Keratinocyte (primary cell): ENCODE measurements around the gene SLF2. TPM values are rescaled to one million over a fixed set of nuclear protein-coding genes. Genes with fewer than 3 reads are reported as not detected.

ENCODE experiments used
- DNase-seq: peaks from one replicate; pipeline ENCODE4 v3.0.0-alpha.2; 2011; ENCODE audit warnings: low read depth, missing footprints, low spot score
- FAIRE-seq: peaks from 2 replicates; lab custom pipeline; 2011; peaks lifted over from hg19 to GRCh38; lab: Jason Lieb, UNC
- H2AFZ ChIP-seq: 2 replicates; pipeline ENCODE4 v1.6.0; 2012; ENCODE audit warnings: low read length, control low read depth, inconsistent platforms; ENCODE audit not compliant: control insufficient read depth
- H3K27ac ChIP-seq: 2 replicates; pipeline ENCODE4 v1.5.1; 2011; ENCODE audit warnings: low read length; ENCODE audit not compliant: control insufficient read depth, insufficient read depth
- H3K27me3 ChIP-seq: 3 replicates; pipeline ENCODE4 v1.6.0; 2011; ENCODE audit warnings: low read length; ENCODE audit not compliant: control insufficient read depth, insufficient read depth; ENCODE audit errors: extremely low read depth
- H3K36me3 ChIP-seq, 2 experiments: 2 replicates in 1 of 2; 3 replicates in 1 of 2; pipeline ENCODE4 v1.5.1; 2011; ENCODE audit warnings: low read length in 2 of 2, mild to moderate bottlenecking in 1 of 2; ENCODE audit not compliant: control insufficient read depth in 2 of 2, insufficient read depth in 2 of 2; ENCODE audit errors: extremely low read depth in 1 of 2
- H3K4me1 ChIP-seq: 3 replicates; pipeline ENCODE4 v1.5.1; 2011; ENCODE audit warnings: low read length; ENCODE audit not compliant: control insufficient read depth, insufficient read depth; ENCODE audit errors: extremely low read depth
- H3K4me2 ChIP-seq: 3 replicates; pipeline ENCODE4 v1.6.0; 2011; ENCODE audit warnings: low read depth, low read length; ENCODE audit not compliant: control insufficient read depth, insufficient read depth; ENCODE audit errors: extremely low read depth
- H3K4me3 ChIP-seq, 3 experiments: fragments of 200-600 bp in 1 of 3; sonication (generic) in 1 of 3; 2 replicates in 2 of 3; 3 replicates in 1 of 3; pipeline ENCODE4 v1.5.1; 2011 to 2016; ENCODE audit warnings: low read length in 3 of 3, mild to moderate bottlenecking in 3 of 3, control low read depth in 2 of 3, inconsistent platforms in 1 of 3, low read depth in 1 of 3, mixed read lengths in 1 of 3, mixed run types in 1 of 3, moderate library complexity in 1 of 3; ENCODE audit not compliant: control insufficient read depth in 2 of 3, insufficient read depth in 2 of 3; ENCODE audit errors: extremely low read depth in 1 of 3
- H3K79me2 ChIP-seq: 2 replicates; pipeline ENCODE4 v1.6.0; 2012; ENCODE audit warnings: low read length; ENCODE audit not compliant: control insufficient read depth, insufficient read depth
- H3K9ac ChIP-seq: 3 replicates; pipeline ENCODE4 v1.6.0; 2011; ENCODE audit warnings: low read length; ENCODE audit not compliant: control insufficient read depth, insufficient read depth; ENCODE audit errors: extremely low read depth
- H3K9me1 ChIP-seq: 3 replicates; pipeline ENCODE4 v1.6.0; 2011; ENCODE audit warnings: low read length; ENCODE audit not compliant: control insufficient read depth, insufficient read depth; ENCODE audit errors: extremely low read depth
- H3K9me3 ChIP-seq: 2 replicates; pipeline ENCODE4 v1.5.1; 2012; ENCODE audit warnings: low read depth, low read length; ENCODE audit not compliant: control insufficient read depth
- H4K20me1 ChIP-seq: 3 replicates; pipeline ENCODE4 v1.6.0; 2011; ENCODE audit warnings: low read length; ENCODE audit not compliant: control insufficient read depth, insufficient read depth; ENCODE audit errors: extremely low read depth
- CTCF ChIP-seq, 3 experiments: IDR thresholded peaks in 1 of 3; conservative IDR thresholded peaks in 1 of 3; optimal IDR thresholded peaks in 1 of 3; 2 replicates in 2 of 3; 3 replicates in 1 of 3; pipeline versions ENCODE3 to v1.5.1; 2011; ENCODE audit warnings: low read length in 3 of 3, mild to moderate bottlenecking in 3 of 3, moderate library complexity in 2 of 3, control low read depth in 1 of 3, inconsistent platforms in 1 of 3; ENCODE audit not compliant: insufficient read depth in 2 of 3; ENCODE audit errors: extremely low read depth in 1 of 3
- EZH2 ChIP-seq: IDR thresholded peaks from one replicate; pipeline ENCODE4 v1.6.1; 2012; ENCODE audit warnings: inconsistent platforms, mild to moderate bottlenecking, low read length, moderate library complexity
- dilution Hi-C: fragments of 300-500 bp; cut with MboI; formaldehyde crosslinking; loops from one replicate; pipeline ENCODE4 v1.7.0; 2020; ENCODE audit warnings: low sequenced_read_pairs; ENCODE audit not compliant: extremely low pct_ligation_motif_present
- polyA plus RNA-seq, 5 experiments: library from polyadenylated mRNA; depleted of rRNA in 3 of 5; stranded (reverse) in 3 of 5; stranded (forward) in 1 of 5; unstranded in 1 of 5; fragments of >200 nt; gene quantifications; 1 replicate in 1 of 5; 2 replicates in 3 of 5; 3 replicates in 1 of 5; pipeline versions ENCODE4 v1.2.1 to v1.2.3, GENCODE V29; 2011 to 2012; ENCODE audit warnings: missing spikeins in 2 of 5, low read depth in 1 of 5, low replicate concordance in 1 of 5

SLF2 gene
- polyA plus RNA-seq, 1 donor (not counting 4 experiments of a cell fraction or from before 2014, with no cell fraction given), result 7.1 TPM

GRCh38 chr10:100980711-100981110, 67.9 kb downstream of the SLF2 start:
- Histone ChIP-seq H4K20me1 (no peaks in the 10 kb centered on the region), H3K4me2 (no peak overlapping the region), H3K36me3 (peaks cover 9 to 23% of the 10 kb centered on the region in 2 experiments), H3K4me3 (no peak overlapping the region), H3K79me2 (peaks cover 2% of the 10 kb centered on the region), H3K9me1 (peaks cover 2% of the 10 kb centered on the region), H3K4me1 (no peaks in the 10 kb centered on the region), H3K9me3 (no peaks in the 10 kb centered on the region), H3K27ac (no peak overlapping the region), H3K9ac (no peak overlapping the region), H2AFZ (no peak overlapping the region), H3K27me3 (no peaks in the 10 kb centered on the region)
- dilution Hi-C loops, result no loop called here
- no peak for FAIRE-seq
- no peak for DNase-seq
- TF ChIP-seq CTCF (optimal IDR thresholded peaks at IDR 0.05 in 1 of 3, IDR thresholded peaks at IDR 0.05 in 1 of 3, conservative IDR thresholded peaks at IDR 0.05 in 1 of 3; ENCODE audit: extremely low read depth in 1 of 3, insufficient read depth in 2 of 3, low read length in 3 of 3) (no peak), EZH2 (no peak)

DNA sequence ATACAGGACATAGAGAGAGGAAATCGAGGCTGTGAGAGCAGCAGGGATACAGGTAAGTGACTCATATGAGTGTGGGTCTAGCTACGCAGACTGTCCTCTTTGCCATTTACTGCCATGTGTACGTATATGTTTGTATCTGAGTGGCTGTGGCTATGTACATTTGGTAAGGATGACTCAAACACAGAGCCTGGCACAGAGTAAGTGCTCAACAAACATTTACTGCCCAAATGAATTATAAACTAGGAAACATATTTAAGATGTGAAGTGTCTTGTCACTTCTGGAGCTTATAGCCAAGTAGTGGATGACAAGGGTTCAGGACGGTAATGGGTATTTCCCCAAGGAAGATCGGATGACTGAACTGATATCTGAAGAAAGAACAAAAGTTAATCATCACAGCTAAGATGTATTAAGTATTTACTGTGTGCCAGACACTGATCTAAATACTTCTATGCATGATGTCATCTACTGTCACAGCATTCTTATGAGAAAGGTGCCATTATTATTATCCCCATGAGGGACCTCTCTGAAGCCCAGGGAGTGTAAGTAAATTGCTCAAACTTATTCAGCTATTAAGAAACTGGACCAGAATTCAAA, 68.5 kb downstream of the SLF2 start:
- dilution Hi-C loops, result no loop called here
- no peak for FAIRE-seq
- Histone ChIP-seq H3K9me1 (peaks cover 2% of the 10 kb centered on the region), H3K79me2 (peaks cover 6% of the 10 kb centered on the region), H3K36me3 (peaks cover 9 to 23% of the 10 kb centered on the region in 2 experiments), H3K27me3 (no peaks in the 10 kb centered on the region), H2AFZ (no peak overlapping the region), H3K9me3 (no peaks in the 10 kb centered on the region), H3K27ac (no peak overlapping the region), H3K4me2 (no peak overlapping the region), H3K4me1 (peaks cover 3% of the 10 kb centered on the region), H3K4me3 (no peak overlapping the region), H3K9ac (no peak overlapping the region), H4K20me1 (no peaks in the 10 kb centered on the region)
- TF ChIP-seq CTCF (optimal IDR thresholded peaks at IDR 0.05 in 1 of 3, IDR thresholded peaks at IDR 0.05 in 1 of 3, conservative IDR thresholded peaks at IDR 0.05 in 1 of 3; ENCODE audit: extremely low read depth in 1 of 3, insufficient read depth in 2 of 3, low read length in 3 of 3), result no peak
- no peak for DNase-seq
